Stromal cell of bone marrow (primary cell): ENCODE measurements around the gene GPRC5C.

Experiments
- DNase-seq: peaks from one replicate; pipeline ENCODE4 v3.0.0-alpha.2; 2012; ENCODE audit warnings: low read depth

Gene GPRC5C

GRCh38 chr17:74407384-74407783, 24.5 kb upstream of the GPRC5C start:
- DNase-seq, result no peak

GRCh38 chr17:74408262-74408661, 23.6 kb upstream of the GPRC5C start:
- no peak for DNase-seq

GRCh38 chr17:74408815-74409214, 23.1 kb upstream of the GPRC5C start:
- no peak for DNase-seq

GRCh38 chr17:74410001-74410443, 21.9 kb upstream of the GPRC5C start:
- DNase-seq, result no peak

- DNase-seq, result no peak
These were observed 19.3 kb upstream of the GPRC5C start for GRCh38 chr17:74412581-74412980.

GRCh38 chr17:74413491-74413890, 18.4 kb upstream of the GPRC5C start:
- no peak for DNase-seq

- no peak for DNase-seq
These were observed 17.4 kb upstream of the GPRC5C start for GRCh38 chr17:74414510-74414909.

GRCh38 chr17:74415608-74416396, 16.1 kb upstream of the GPRC5C start:
- no peak for DNase-seq

- peak; percentile 47 for DNase-seq
These were observed 14.5 kb upstream of the GPRC5C start for GRCh38 chr17:74417178-74418045.

- no peak for DNase-seq
These were observed 11.9 kb upstream of the GPRC5C start for GRCh38 chr17:74419928-74420411.

- no peak for DNase-seq
These were observed 7.8 kb upstream of the GPRC5C start for GRCh38 chr17:74424117-74424516.

- DNase-seq, result no peak
These were observed 7.2 kb upstream of the GPRC5C start for GRCh38 chr17:74424657-74425056.

GRCh38 chr17:74426551-74427047, 5.3 kb upstream of the GPRC5C start:
- no peak for DNase-seq

GRCh38 chr17:74427048-74427762, 4.7 kb upstream of the GPRC5C start:
- DNase-seq, result no peak

GRCh38 chr17:74427763-74428153, 4.1 kb upstream of the GPRC5C start:
- no peak for DNase-seq

- no peak for DNase-seq
These were observed 2.1 kb upstream of the GPRC5C start for GRCh38 chr17:74429604-74430384.

GRCh38 chr17:74430385-74430705, 1.5 kb upstream of the GPRC5C start:
- DNase-seq, result no peak

GRCh38 chr17:74430706-74431567, 951 bp upstream of the GPRC5C start:
- DNase-seq, result peak; percentile 24

- no peak for DNase-seq
These were observed 469 bp downstream of the GPRC5C start for GRCh38 chr17:74432424-74432690.

- no peak for DNase-seq
These were observed 991 bp downstream of the GPRC5C start for GRCh38 chr17:74432766-74433391.
